GM23338 (cell line): ENCODE data around the gene SCGB3A2. TPM values are rescaled to one million over a fixed set of nuclear protein-coding genes. Genes with fewer than 3 reads are reported as not detected.

ENCODE experiments used
- ATAC-seq: fragments of 200-7000 bp; cut with Tn5 transposase; 3 replicates; pipeline ENCODE4 v1.9.1; 2020
- DNase-seq: peaks from one replicate; pipeline ENCODE4 v3.0.0-alpha.2; 2015; ENCODE audit warnings: low spot score
- H2AFZ ChIP-seq: fragments of 200-600 bp; sonication (generic); 2 replicates; pipeline ENCODE4 v1.8.0; 2016; ENCODE audit warnings: antibody characterized with exemption, mild to moderate bottlenecking, moderate library complexity
- H3F3A ChIP-seq: fragments of 200-600 bp; sonication (generic); replicated peaks from 2 replicates; pipeline ENCODE4 v1.8.0; 2017; ENCODE audit warnings: antibody characterized with exemption, mixed run types, low read depth
- H3K27ac ChIP-seq: fragments of 200-600 bp; sonication (generic); 2 replicates; pipeline ENCODE4 v1.6.1; 2016; ENCODE audit warnings: low read depth
- H3K27me3 ChIP-seq: fragments of 200-600 bp; sonication (generic); 2 replicates; pipeline ENCODE4 v1.8.0; 2016; ENCODE audit warnings: mild to moderate bottlenecking, mixed run types, moderate library complexity; ENCODE audit not compliant: insufficient read depth
- H3K36me3 ChIP-seq: fragments of 200-600 bp; sonication (generic); 2 replicates; pipeline ENCODE4 v1.8.0; 2016; ENCODE audit warnings: mild to moderate bottlenecking; ENCODE audit not compliant: insufficient read depth
- H3K4me1 ChIP-seq: fragments of 200-600 bp; sonication (generic); 2 replicates; pipeline ENCODE4 v1.8.0; 2016; ENCODE audit warnings: mild to moderate bottlenecking, moderate library complexity; ENCODE audit not compliant: insufficient read depth
- H3K4me2 ChIP-seq: fragments of 200-600 bp; sonication (generic); 2 replicates; pipeline ENCODE4 v1.7.1; 2017; ENCODE audit warnings: mixed run types
- H3K4me3 ChIP-seq: fragments of 200-600 bp; sonication (generic); 2 replicates; pipeline ENCODE4 v1.6.1; 2016; ENCODE audit warnings: mixed run types
- H3K79me2 ChIP-seq: fragments of 200-600 bp; sonication (generic); replicated peaks from 2 replicates; pipeline ENCODE4 v1.8.0; 2017; ENCODE audit warnings: mild to moderate bottlenecking; ENCODE audit not compliant: insufficient read depth
- H3K9me2 ChIP-seq: fragments of 200-600 bp; sonication (generic); 2 replicates; pipeline ENCODE4 v1.8.0; 2017; ENCODE audit not compliant: insufficient read depth
- H4K20me1 ChIP-seq: fragments of 200-600 bp; sonication (generic); replicated peaks from 2 replicates; pipeline ENCODE4 v1.8.0; 2017; ENCODE audit warnings: mild to moderate bottlenecking; ENCODE audit not compliant: insufficient read depth
- H3K27ac Mint-ChIP-seq: 2 replicates; pipeline ENCODE4 v1.8.0; 2020; ENCODE audit warnings: inconsistent platforms, mild to moderate bottlenecking, moderate library complexity, mixed read lengths
- H3K27me3 Mint-ChIP-seq: 3 replicates; pipeline ENCODE4 v1.8.0; 2022; ENCODE audit warnings: low read depth, mild to moderate bottlenecking, moderate library complexity, mixed read lengths, inconsistent platforms; ENCODE audit not compliant: insufficient read depth, poor library complexity
- H3K36me3 Mint-ChIP-seq: 3 replicates; pipeline ENCODE4 v1.8.0; 2021; ENCODE audit warnings: low read depth, mild to moderate bottlenecking, inconsistent platforms, moderate library complexity, mixed read lengths
- H3K4me1 Mint-ChIP-seq: 3 replicates; pipeline ENCODE4 v1.8.0; 2020; ENCODE audit warnings: mild to moderate bottlenecking, inconsistent platforms, mixed read lengths
- H3K4me3 Mint-ChIP-seq: 3 replicates; pipeline ENCODE4 v1.8.0; 2021; ENCODE audit warnings: moderate library complexity, mild to moderate bottlenecking, inconsistent platforms, mixed read lengths
- H3K9me3 Mint-ChIP-seq: 3 replicates; pipeline ENCODE4 v1.8.0; 2020; ENCODE audit warnings: moderate library complexity, mild to moderate bottlenecking, inconsistent platforms, mixed read lengths
- CREB1 ChIP-seq: fragments of 250-450 bp; sonication (Bioruptor Pico); IDR thresholded peaks from 2 replicates; pipeline ENCODE4 v1.5.0; 2020; ENCODE audit warnings: low read depth, mild to moderate bottlenecking, moderate library complexity
- EZH2phosphoT487 ChIP-seq: fragments of 200-600 bp; sonication (generic); IDR thresholded peaks from one replicate; pipeline ENCODE4 v1.8.1; 2018; ENCODE audit warnings: antibody characterized with exemption; ENCODE audit not compliant: unreplicated experiment
- ZNF462 ChIP-seq: fragments of 250-450 bp; sonication (Bioruptor Pico); IDR thresholded peaks from 2 replicates; pipeline ENCODE4 v1.5.0; 2020; ENCODE audit warnings: mild to moderate bottlenecking, moderate library complexity
- polyA plus RNA-seq: library from polyadenylated mRNA; unstranded; fragments of >200 nt; fragmentation: Nextera tagmentation; extraction: Ambion mirVana; gene quantifications from 2 replicates; pipeline ENCODE4 v1.2.1, GENCODE V29; 2016
- total RNA-seq: library from RNA; depleted of rRNA; stranded (reverse); fragments of >200 nt; shearing (Covaris generic); gene quantifications from 2 replicates; pipeline ENCODE4 v1.2.3, GENCODE V29; 2014
- TF ChIP-seq, protein P1 (sequence below): IDR thresholded peaks from 2 replicates; pipeline ENCODE4 v1.6.1; 2016; ENCODE audit warnings: antibody characterized with exemption

SCGB3A2 gene
- total and polyA plus RNA-seq, 2 experiments from 2014 or later: 36.1 to 256 TPM

GRCh38 chr5:147887930-147888329 is 9.4 kb downstream of the SCGB3A2 start (continued):
- TF ChIP-seq, protein P1, sequence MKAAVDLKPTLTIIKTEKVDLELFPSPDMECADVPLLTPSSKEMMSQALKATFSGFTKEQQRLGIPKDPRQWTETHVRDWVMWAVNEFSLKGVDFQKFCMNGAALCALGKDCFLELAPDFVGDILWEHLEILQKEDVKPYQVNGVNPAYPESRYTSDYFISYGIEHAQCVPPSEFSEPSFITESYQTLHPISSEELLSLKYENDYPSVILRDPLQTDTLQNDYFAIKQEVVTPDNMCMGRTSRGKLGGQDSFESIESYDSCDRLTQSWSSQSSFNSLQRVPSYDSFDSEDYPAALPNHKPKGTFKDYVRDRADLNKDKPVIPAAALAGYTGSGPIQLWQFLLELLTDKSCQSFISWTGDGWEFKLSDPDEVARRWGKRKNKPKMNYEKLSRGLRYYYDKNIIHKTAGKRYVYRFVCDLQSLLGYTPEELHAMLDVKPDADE: no peak
- TF ChIP-seq ZNF462 (CRISPR knock-in tag): no peak
- no peak for TF ChIP-seq EZH2phosphoT487

- DNase-seq (peak; percentile 75), ATAC-seq (peak; percentile 93)
- Histone ChIP-seq H3K27me3 (no peaks in the 10 kb centered on the region), H3K4me3 (no peak overlapping the region), H3K27ac (no peak overlapping the region), H4K20me1 (no peaks in the 10 kb centered on the region), H2AFZ (no peak overlapping the region), H3F3A (no peaks in the 10 kb centered on the region), H3K9me2 (no peaks in the 10 kb centered on the region), H3K36me3 (no peaks in the 10 kb centered on the region), H3K4me1 (peaks cover 4% of the 10 kb centered on the region), H3K4me2 (no peak overlapping the region), H3K79me2 (no peaks in the 10 kb centered on the region)
- no peak overlapping the region for H3K4me3 Mint-ChIP-seq
- H3K27me3 Mint-ChIP-seq: peaks cover 1% of the 10 kb centered on the region
- peaks cover 16% of the 10 kb centered on the region for H3K4me1 Mint-ChIP-seq
- TF ChIP-seq ZNF462 (CRISPR knock-in tag) (peak; percentile 84), CREB1 (CRISPR knock-in tag) (no peak)
- no peaks in the 10 kb centered on the region for H3K9me3 Mint-ChIP-seq
- peak overlapping the region; percentile 51; the same call in 1 of the 2 replicates for H3K27ac Mint-ChIP-seq
- no peaks in the 10 kb centered on the region for H3K36me3 Mint-ChIP-seq
These were observed 14.3 kb downstream of the SCGB3A2 start for GRCh38 chr5:147892696-147893296.
